Measurements from ENCODE around the gene NMUR1.

DNA sequence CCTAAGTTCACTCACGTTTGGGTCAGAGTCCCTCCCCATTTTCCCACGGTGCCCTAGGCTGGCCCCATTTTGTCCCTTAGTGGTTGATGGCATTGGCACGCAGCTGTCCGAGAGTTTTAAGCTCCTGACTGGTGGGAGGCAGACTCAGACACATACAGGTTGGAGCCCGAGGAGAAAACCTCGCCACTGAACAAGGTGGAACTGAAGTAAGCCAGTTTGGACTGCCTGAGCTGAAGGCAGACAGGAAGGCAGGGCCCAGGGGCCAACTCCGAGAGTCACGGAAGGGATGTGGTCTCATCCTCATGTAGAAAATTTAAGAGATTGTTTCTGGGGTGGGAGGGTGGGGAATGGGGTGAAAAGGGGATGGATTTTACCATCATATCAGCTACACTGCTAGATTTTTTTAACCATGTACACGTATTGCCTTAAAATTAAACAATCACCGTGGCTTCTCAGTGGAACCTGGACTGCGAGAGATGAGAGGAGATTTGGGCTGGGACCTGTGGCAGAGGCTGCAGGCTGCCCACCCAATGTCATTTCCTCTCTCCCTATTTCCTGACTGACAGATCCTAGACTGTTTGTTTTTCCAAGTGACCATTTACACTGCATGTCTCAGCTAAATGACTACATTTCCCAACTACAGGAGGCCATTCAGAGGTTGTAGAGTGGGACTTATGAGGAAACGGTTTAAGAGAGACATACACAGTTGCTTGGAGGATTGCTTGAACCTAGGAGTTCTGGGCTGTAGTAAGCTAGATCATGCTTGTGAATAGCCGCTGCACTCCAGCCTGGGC is 19.4 kb upstream of the NMUR1 start:
- TF ChIP-seq RAD21 (conservative IDR thresholded peaks at IDR 0.05 in 1 of 2, IDR thresholded peaks at IDR 0.05 in 1 of 2) (no peak), JUNB (IDR thresholded peaks at IDR 0.05) (no peak), POLR2A (IDR thresholded peaks at IDR 0.05; ENCODE audit: low read length) (no peak), CEBPB (IDR thresholded peaks at IDR 0.05) (no peak), HOXA7 (CRISPR knock-in tag; IDR thresholded peaks at IDR 0.05) (no peak), RARB (CRISPR knock-in tag; IDR thresholded peaks at IDR 0.05) (no peak)
- TF ChIP-seq, protein P1, sequence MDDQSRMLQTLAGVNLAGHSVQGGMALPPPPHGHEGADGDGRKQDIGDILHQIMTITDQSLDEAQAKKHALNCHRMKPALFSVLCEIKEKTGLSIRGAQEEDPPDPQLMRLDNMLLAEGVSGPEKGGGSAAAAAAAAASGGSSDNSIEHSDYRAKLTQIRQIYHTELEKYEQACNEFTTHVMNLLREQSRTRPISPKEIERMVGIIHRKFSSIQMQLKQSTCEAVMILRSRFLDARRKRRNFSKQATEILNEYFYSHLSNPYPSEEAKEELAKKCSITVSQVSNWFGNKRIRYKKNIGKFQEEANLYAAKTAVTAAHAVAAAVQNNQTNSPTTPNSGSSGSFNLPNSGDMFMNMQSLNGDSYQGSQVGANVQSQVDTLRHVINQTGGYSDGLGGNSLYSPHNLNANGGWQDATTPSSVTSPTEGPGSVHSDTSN (IDR thresholded peaks at IDR 0.05) = no peak
- TF ChIP-seq, protein P2, sequence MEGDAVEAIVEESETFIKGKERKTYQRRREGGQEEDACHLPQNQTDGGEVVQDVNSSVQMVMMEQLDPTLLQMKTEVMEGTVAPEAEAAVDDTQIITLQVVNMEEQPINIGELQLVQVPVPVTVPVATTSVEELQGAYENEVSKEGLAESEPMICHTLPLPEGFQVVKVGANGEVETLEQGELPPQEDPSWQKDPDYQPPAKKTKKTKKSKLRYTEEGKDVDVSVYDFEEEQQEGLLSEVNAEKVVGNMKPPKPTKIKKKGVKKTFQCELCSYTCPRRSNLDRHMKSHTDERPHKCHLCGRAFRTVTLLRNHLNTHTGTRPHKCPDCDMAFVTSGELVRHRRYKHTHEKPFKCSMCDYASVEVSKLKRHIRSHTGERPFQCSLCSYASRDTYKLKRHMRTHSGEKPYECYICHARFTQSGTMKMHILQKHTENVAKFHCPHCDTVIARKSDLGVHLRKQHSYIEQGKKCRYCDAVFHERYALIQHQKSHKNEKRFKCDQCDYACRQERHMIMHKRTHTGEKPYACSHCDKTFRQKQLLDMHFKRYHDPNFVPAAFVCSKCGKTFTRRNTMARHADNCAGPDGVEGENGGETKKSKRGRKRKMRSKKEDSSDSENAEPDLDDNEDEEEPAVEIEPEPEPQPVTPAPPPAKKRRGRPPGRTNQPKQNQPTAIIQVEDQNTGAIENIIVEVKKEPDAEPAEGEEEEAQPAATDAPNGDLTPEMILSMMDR (IDR thresholded peaks at IDR 0.05) = no peak

Data from A549 (cell line).